DOHH2 (cell line): ENCODE data around the gene S100A8.

Experiments used
- EZH2phosphoT487 ChIP-seq: fragments of 200-600 bp; sonication (generic); IDR thresholded peaks from 2 replicates; pipeline ENCODE4 v1.6.1; 2017; ENCODE audit warnings: borderline replicate concordance, mild to moderate bottlenecking, antibody characterized with exemption, low read length, moderate library complexity, mixed read lengths
- TF ChIP-seq, protein P1 (sequence below): fragments of 200-600 bp; sonication (generic); IDR thresholded peaks from one replicate; pipeline ENCODE4 v1.5.1; 2014; ENCODE audit warnings: antibody characterized with exemption, mild to moderate bottlenecking, low read depth, low read length; ENCODE audit not compliant: poor library complexity, severe bottlenecking

GRCh38 chr1:153349363-153350320, 41.2 kb downstream of the S100A8 start:
- TF ChIP-seq, protein P1, sequence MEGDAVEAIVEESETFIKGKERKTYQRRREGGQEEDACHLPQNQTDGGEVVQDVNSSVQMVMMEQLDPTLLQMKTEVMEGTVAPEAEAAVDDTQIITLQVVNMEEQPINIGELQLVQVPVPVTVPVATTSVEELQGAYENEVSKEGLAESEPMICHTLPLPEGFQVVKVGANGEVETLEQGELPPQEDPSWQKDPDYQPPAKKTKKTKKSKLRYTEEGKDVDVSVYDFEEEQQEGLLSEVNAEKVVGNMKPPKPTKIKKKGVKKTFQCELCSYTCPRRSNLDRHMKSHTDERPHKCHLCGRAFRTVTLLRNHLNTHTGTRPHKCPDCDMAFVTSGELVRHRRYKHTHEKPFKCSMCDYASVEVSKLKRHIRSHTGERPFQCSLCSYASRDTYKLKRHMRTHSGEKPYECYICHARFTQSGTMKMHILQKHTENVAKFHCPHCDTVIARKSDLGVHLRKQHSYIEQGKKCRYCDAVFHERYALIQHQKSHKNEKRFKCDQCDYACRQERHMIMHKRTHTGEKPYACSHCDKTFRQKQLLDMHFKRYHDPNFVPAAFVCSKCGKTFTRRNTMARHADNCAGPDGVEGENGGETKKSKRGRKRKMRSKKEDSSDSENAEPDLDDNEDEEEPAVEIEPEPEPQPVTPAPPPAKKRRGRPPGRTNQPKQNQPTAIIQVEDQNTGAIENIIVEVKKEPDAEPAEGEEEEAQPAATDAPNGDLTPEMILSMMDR = no peak
- no peak for TF ChIP-seq EZH2phosphoT487
